Thyroid gland (tissue), 4 donors: ENCODE results near the gene ENTPD6. TPM values are rescaled to one million over a fixed set of nuclear protein-coding genes. Genes with fewer than 3 reads are reported as not detected.
"Not testable (repeated sequence)": the region's sequence is repeated elsewhere in the genome, so short reads cannot be mapped to it uniquely, and the experiment has no call there.

Experiments used
- DNase-seq, 2 donors: peaks; one replicate each; pipeline ENCODE4 v3.0.0-alpha.2; 2019
- H3K27ac ChIP-seq, 3 donors: fragments of 200-600 bp; sonication (generic); 1 replicate in 2 of 3; 2 replicates in 1 of 3; pipeline ENCODE4 v1.5.1; 2016 to 2019; ENCODE audit warnings: mild to moderate bottlenecking in 1 of 3, moderate library complexity in 1 of 3
- H3K27me3 ChIP-seq: fragments of 200-600 bp; sonication (generic); one replicate; pipeline ENCODE4 v1.5.1; 2019
- H3K36me3 ChIP-seq, 2 donors: fragments of 200-600 bp; sonication (generic); one replicate each; pipeline ENCODE4 v1.5.1; 2016 to 2019
- H3K4me1 ChIP-seq, 2 donors: fragments of 200-600 bp; sonication (generic); one replicate each; pipeline ENCODE4 v1.5.1; 2017 to 2019
- H3K4me3 ChIP-seq, 3 donors: fragments of 200-600 bp; sonication (generic); replicated peaks in 1 of 3; 1 replicate in 2 of 3; 2 replicates in 1 of 3; pipeline ENCODE4 v1.5.1; 2016; ENCODE audit warnings: mild to moderate bottlenecking in 1 of 3
- H3K9me3 ChIP-seq: fragments of 200-600 bp; sonication (generic); one replicate; pipeline ENCODE4 v1.5.1; 2017
- POLR2A ChIP-seq, 2 donors: fragments of 450-650 bp; IDR thresholded peaks; one replicate each; pipeline ENCODE4 v1.6.1; 2017; ENCODE audit warnings: antibody characterized with exemption in 2 of 2, mild to moderate bottlenecking in 2 of 2, moderate library complexity in 1 of 2
- WGBS, 2 donors: methylation state at CpG; one replicate each; pipeline ENCODE4 v1.1.5; 2017; 5-methylcytosine and 5-hydroxymethylcytosine counted together
- intact Hi-C: fragments of 100-400 bp; cut with DNase I; formaldehyde crosslinking; loops from one replicate; pipeline ENCODE4 v1.15.1; 2023
- total RNA-seq, 4 donors: library from RNA; depleted of rRNA; stranded (reverse); fragments of >200 nt; gene quantifications; one replicate each; pipeline ENCODE4 v1.2.3, GENCODE V29; 2016
- TF ChIP-seq, protein P1 (sequence below), 6 experiments: fragments of 200-600 bp in 3 of 6; fragments of 450-650 bp in 3 of 6; sonication (generic) in 3 of 6; IDR thresholded peaks; one replicate each; pipeline ENCODE4 v1.5.1; 2016 to 2019; ENCODE audit warnings: antibody characterized with exemption in 6 of 6, mild to moderate bottlenecking in 2 of 6, inconsistent platforms in 1 of 6, moderate library complexity in 1 of 6

Gene ENTPD6
- total RNA-seq, 4 donors from 2014 or later: 51.6 to 75.6 (median 64.9) TPM

DNA sequence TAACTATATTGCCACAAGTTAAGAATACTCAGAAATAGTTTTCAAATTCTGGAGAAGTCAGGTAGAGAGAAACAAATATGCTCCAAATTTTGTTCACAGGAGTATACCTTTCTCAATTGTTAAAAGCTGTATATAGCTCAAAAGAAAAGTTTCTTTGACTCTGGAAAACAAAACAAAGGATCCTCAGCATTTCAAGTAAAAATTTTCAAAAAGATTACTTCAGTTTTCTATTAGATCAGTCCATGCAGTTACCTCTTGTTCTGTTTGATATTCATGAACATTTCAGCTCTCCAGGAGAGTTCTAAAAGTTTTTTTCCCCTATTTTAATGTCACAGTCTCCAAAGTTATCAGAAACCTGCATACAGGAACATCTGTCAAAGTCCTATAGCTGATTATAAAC, 30.4 kb upstream of the ENTPD6 start:
- Histone ChIP-seq H3K9me3 (no peaks in the 10 kb centered on the region), H3K4me1 (no peaks in the 10 kb centered on the region), H3K36me3 (no peaks in the 10 kb centered on the region), H3K27ac (no peak overlapping the region), H3K27me3 (no peaks in the 10 kb centered on the region), H3K4me3 (no peak overlapping the region)
- no peak for DNase-seq
- TF ChIP-seq, protein P1, sequence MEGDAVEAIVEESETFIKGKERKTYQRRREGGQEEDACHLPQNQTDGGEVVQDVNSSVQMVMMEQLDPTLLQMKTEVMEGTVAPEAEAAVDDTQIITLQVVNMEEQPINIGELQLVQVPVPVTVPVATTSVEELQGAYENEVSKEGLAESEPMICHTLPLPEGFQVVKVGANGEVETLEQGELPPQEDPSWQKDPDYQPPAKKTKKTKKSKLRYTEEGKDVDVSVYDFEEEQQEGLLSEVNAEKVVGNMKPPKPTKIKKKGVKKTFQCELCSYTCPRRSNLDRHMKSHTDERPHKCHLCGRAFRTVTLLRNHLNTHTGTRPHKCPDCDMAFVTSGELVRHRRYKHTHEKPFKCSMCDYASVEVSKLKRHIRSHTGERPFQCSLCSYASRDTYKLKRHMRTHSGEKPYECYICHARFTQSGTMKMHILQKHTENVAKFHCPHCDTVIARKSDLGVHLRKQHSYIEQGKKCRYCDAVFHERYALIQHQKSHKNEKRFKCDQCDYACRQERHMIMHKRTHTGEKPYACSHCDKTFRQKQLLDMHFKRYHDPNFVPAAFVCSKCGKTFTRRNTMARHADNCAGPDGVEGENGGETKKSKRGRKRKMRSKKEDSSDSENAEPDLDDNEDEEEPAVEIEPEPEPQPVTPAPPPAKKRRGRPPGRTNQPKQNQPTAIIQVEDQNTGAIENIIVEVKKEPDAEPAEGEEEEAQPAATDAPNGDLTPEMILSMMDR (IDR thresholded peaks at IDR 0.05): no peak
- TF ChIP-seq POLR2A (IDR thresholded peaks at IDR 0.05): no peak
- intact Hi-C loops: no loop called here

DNA sequence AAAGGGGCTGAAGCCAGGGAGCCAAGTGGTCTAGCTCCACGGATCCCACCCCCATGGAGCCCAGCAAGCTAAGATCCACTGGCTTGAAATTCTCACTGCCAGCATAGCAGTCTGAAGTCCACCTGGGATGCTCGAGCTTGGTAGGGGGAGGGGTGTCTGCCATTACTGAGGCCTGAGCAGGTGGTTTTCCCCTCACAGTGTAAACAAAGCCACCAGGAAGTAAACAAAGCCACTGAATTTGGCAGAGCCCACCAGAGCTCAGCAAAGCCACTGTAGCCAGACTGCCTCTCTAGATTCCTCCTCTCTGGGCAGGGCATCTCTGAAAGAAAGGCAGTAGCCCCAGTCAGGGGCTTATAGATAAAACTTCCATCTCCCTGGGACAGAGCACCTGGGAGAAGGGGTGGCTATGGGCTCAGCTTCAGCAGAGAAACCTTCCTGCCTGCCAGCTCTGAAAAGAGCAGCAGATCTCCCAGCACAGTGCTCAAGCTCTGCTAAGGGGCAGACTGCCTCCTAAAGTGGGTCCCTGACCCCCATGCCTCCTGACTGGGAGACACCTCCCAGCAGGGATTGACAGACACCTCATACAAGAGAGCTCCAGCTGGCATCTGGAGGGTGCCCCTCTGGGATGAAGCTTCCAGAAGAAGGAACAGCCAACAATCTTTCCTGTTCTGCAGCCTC, 29.3 kb upstream of the ENTPD6 start:
- H3K27ac ChIP-seq, H3K4me1 ChIP-seq, H3K4me3 ChIP-seq, H3K36me3 ChIP-seq, DNase-seq, intact Hi-C loops, H3K27me3 ChIP-seq, H3K9me3 ChIP-seq: not testable (repeated sequence)
- WGBS, 2 donors: 17 to 86% methylated on average over 1 to 2 of the region's 2 CpGs

DNA sequence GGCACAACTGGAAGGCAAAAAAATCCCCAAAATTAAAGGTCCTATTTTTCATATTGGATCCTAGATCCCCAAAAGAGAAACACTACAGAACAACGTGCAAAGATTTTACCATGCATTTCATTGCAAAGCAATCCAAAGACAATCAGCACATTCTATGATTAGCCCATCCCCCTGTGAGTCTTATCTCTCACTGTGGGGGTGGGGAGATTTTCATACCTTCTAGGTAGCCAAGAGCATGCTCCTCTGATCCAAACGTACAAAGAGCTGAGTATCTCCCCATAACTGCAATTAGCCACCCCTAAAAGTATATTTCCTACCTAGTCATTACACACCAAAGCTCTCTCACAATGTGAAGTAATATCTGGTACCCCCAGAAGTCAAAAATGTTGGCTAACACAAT, 22.2 kb upstream of the ENTPD6 start:
- 54 to 57% methylated on average over 2 of the region's 2 CpGs for WGBS, 2 donors
- intact Hi-C loops: loop anchor here (5.0 kb wide), 1 partner anchor 91 kb away; the partner anchor contains the start of gene VSX1
- H3K36me3 ChIP-seq: no peaks in the 10 kb centered on the region

DNA sequence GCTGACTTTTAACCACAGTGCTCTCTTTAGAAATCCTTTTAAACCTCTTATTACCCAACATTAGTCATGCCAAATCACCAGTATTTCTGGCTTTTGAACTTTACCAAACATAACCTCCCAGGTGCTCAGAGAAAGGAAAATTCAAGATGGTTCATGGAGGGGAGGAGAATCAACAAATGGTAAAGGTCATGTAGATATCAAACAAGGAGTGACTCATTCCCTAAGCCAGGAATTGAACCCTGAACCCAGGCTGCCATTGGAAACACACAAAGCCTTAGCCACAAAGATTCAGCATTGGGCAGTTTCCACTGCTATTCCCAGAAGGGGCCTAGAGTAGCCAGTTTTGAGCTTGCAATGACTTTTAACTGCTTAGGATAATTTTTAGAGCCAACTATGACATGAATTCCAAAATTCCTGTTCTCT, 21.6 kb upstream of the ENTPD6 start:
- intact Hi-C loops: loop anchor here (5.0 kb wide), 1 partner anchor 92 kb away; the partner anchor contains the start of gene VSX1
- TF ChIP-seq, protein P1 (IDR thresholded peaks at IDR 0.05): no peak
- TF ChIP-seq POLR2A (IDR thresholded peaks at IDR 0.05): no peak
- Histone ChIP-seq H3K27ac (no peak overlapping the region), H3K4me1 (peaks cover 7 to 17% of the 10 kb centered on the region in 2 donors), H3K9me3 (no peaks in the 10 kb centered on the region), H3K36me3 (no peaks in the 10 kb centered on the region), H3K4me3 (no peak overlapping the region), H3K27me3 (no peaks in the 10 kb centered on the region)
- DNase-seq: no peak

More for the DNA sequence above, 22.2 kb upstream of the ENTPD6 start:
- DNase-seq: no peak
- Histone ChIP-seq H3K4me3 (no peak overlapping the region), H3K27me3 (no peaks in the 10 kb centered on the region), H3K27ac (no peak overlapping the region), H3K9me3 (no peaks in the 10 kb centered on the region), H3K4me1 (peaks cover 4 to 11% of the 10 kb centered on the region in 2 donors)
- TF ChIP-seq, protein P1 (IDR thresholded peaks at IDR 0.05): no peak
- TF ChIP-seq POLR2A (IDR thresholded peaks at IDR 0.05): no peak

DNA sequence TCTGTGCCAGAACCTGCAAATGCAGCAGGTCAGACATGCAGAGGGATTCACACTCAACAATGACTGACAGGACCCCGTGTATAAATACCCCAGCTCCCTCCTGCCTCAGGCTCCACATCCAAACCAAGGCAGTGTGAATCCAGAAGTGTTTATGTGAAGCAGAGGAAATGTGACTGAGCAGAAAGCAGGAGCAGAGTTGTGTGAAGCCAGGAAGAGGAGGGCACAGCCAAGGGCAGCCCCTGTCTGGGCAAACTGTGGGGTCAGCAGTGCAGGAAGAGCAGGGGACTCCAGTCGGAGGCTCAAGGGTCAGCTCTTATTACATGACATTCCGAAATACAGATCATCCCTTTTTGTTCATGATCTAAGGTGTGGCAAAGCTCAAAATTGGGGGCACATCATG, 19.3 kb upstream of the ENTPD6 start:
- Histone ChIP-seq H3K4me1 (peaks cover 7 to 18% of the 10 kb centered on the region in 2 donors), H3K27me3 (no peaks in the 10 kb centered on the region)
- intact Hi-C loops: loop anchor here (5.0 kb wide), 1 partner anchor 114 kb away; no protein-coding TSS in a partner anchor

More for the DNA sequence above, 19.3 kb upstream of the ENTPD6 start:
- Histone ChIP-seq H3K27ac (no peak overlapping the region), H3K9me3 (no peaks in the 10 kb centered on the region), H3K36me3 (no peaks in the 10 kb centered on the region), H3K4me3 (no peak overlapping the region)
- 64 to 70% methylated on average over 3 of the region's 3 CpGs for WGBS, 2 donors
- TF ChIP-seq, protein P1 (IDR thresholded peaks at IDR 0.05): no peak
- no peak for TF ChIP-seq POLR2A (IDR thresholded peaks at IDR 0.05)
- DNase-seq: no peak
